Body of pancreas (tissue), 4 donors: ENCODE data around the gene MAP3K21.

Experiments
- POLR2A ChIP-seq, 3 donors: fragments of 450-650 bp; IDR thresholded peaks; one replicate each; pipeline ENCODE4 v1.6.1; 2016; ENCODE audit warnings: antibody characterized with exemption in 3 of 3, mild to moderate bottlenecking in 2 of 3
- TF ChIP-seq, protein P1 (sequence below), 7 experiments: fragments of 450-650 bp in 4 of 7; fragments of 200-600 bp in 3 of 7; sonication (generic) in 3 of 7; IDR thresholded peaks; one replicate each; pipeline ENCODE4 v1.5.1; 2016 to 2019; ENCODE audit warnings: antibody characterized with exemption in 7 of 7

- TF ChIP-seq POLR2A (IDR thresholded peaks at IDR 0.05): no peak
- TF ChIP-seq, protein P1, sequence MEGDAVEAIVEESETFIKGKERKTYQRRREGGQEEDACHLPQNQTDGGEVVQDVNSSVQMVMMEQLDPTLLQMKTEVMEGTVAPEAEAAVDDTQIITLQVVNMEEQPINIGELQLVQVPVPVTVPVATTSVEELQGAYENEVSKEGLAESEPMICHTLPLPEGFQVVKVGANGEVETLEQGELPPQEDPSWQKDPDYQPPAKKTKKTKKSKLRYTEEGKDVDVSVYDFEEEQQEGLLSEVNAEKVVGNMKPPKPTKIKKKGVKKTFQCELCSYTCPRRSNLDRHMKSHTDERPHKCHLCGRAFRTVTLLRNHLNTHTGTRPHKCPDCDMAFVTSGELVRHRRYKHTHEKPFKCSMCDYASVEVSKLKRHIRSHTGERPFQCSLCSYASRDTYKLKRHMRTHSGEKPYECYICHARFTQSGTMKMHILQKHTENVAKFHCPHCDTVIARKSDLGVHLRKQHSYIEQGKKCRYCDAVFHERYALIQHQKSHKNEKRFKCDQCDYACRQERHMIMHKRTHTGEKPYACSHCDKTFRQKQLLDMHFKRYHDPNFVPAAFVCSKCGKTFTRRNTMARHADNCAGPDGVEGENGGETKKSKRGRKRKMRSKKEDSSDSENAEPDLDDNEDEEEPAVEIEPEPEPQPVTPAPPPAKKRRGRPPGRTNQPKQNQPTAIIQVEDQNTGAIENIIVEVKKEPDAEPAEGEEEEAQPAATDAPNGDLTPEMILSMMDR (IDR thresholded peaks at IDR 0.05): no peak
These were observed 19.8 kb downstream of the MAP3K21 start for GRCh38 chr1:233347338-233347737.
